Measurements from ENCODE around the gene SLC25A27. TPM values are rescaled to one million over a fixed set of nuclear protein-coding genes. Genes with fewer than 3 reads are reported as not detected.

SLC25A27 gene
- polyA plus RNA-seq, 2 of the 4 experiments (the other 2 are of a cell fraction), result 1.4 to 4.7 TPM

DNA sequence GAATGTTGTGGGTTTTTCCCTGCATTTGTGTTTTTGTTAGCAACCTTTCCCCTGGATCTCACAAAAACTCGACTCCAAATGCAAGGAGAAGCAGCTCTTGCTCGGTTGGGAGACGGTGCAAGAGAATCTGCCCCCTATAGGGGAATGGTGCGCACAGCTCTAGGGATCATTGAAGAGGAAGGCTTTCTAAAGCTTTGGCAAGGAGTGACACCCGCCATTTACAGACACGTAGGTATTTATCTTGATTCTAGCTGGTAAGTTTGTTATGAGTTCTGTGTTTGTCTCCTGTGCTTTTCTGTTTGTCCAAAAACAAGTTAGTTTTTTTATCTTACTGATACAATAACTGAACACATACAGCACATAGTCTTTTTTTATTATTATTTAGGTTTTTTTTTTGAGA is 3.0 kb downstream of the SLC25A27 start:
- ChIA-PET CTCF (interaction anchor here (0.6 to 2.0 kb wide), 5 partner anchors 8 to 907 kb away, joined by 3 to 6 read pairs (median 4); no protein-coding TSS in a partner anchor), POLR2A (no interaction called here)
- TF ChIP-seq, protein P1, sequence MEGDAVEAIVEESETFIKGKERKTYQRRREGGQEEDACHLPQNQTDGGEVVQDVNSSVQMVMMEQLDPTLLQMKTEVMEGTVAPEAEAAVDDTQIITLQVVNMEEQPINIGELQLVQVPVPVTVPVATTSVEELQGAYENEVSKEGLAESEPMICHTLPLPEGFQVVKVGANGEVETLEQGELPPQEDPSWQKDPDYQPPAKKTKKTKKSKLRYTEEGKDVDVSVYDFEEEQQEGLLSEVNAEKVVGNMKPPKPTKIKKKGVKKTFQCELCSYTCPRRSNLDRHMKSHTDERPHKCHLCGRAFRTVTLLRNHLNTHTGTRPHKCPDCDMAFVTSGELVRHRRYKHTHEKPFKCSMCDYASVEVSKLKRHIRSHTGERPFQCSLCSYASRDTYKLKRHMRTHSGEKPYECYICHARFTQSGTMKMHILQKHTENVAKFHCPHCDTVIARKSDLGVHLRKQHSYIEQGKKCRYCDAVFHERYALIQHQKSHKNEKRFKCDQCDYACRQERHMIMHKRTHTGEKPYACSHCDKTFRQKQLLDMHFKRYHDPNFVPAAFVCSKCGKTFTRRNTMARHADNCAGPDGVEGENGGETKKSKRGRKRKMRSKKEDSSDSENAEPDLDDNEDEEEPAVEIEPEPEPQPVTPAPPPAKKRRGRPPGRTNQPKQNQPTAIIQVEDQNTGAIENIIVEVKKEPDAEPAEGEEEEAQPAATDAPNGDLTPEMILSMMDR (IDR thresholded peaks at IDR 0.05), result peak; percentile 17; the same call in 1 of the 3 replicates
- no peak for TF ChIP-seq JUNB (IDR thresholded peaks at IDR 0.05)
- no peak overlapping the region for H3K27ac ChIP-seq
- FAIRE-seq (no peak), DNase-seq (ENCODE audit: low read depth in 1 of 2, low spot score in 1 of 2) (peak; percentile 5 to 37), ATAC-seq (no peak)
- H3K4me3 ChIP-seq, result no peak overlapping the region
- peaks cover 5% of the 10 kb centered on the region; the same call in 1 of the 3 replicates for H3K4me1 ChIP-seq
- H3K4me2 ChIP-seq, result no peak overlapping the region
- WGBS (ENCODE audit: missing lambda C conversion rate), result 53% methylated on average over 6 of the region's 6 CpGs
- no peaks in the 10 kb centered on the region for H3K9me3 ChIP-seq

DNA sequence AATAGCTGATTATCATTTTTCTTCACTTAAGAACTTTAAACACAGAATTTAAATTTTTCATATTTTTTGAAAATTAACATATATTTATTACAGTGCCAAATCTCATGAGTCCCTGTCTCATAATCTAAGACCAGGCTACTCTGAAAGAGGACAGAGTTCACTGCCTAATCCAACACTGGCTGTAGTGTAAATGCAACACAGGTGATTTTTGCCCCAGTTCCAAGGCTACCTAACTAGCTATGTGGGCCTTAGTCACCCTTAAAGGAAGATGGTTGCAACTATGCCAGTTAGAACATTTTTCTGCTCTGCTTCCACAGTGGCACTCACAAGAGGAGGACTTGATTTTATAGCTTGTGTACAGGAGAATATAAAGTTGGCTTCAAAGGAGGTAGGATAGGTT is 4.9 kb downstream of the SLC25A27 start:
- Histone ChIP-seq H3K4me3 (no peak overlapping the region), H3K4me2 (no peak overlapping the region), H3K9me3 (no peaks in the 10 kb centered on the region), H3K4me1 (no peaks in the 10 kb centered on the region), H3K27ac (no peak overlapping the region)
- POLR2A ChIA-PET, result no interaction called here
- ATAC-seq (no peak), DNase-seq (ENCODE audit: low read depth in 1 of 2, low spot score in 1 of 2) (no peak), FAIRE-seq (no peak)
- TF ChIP-seq CBX2 (IDR thresholded peaks at IDR 0.05; ENCODE audit: borderline replicate concordance, low read depth), result no peak
- no peak for TF ChIP-seq FOSB (CRISPR knock-in tag; IDR thresholded peaks at IDR 0.05)
- TF ChIP-seq, protein P2, sequence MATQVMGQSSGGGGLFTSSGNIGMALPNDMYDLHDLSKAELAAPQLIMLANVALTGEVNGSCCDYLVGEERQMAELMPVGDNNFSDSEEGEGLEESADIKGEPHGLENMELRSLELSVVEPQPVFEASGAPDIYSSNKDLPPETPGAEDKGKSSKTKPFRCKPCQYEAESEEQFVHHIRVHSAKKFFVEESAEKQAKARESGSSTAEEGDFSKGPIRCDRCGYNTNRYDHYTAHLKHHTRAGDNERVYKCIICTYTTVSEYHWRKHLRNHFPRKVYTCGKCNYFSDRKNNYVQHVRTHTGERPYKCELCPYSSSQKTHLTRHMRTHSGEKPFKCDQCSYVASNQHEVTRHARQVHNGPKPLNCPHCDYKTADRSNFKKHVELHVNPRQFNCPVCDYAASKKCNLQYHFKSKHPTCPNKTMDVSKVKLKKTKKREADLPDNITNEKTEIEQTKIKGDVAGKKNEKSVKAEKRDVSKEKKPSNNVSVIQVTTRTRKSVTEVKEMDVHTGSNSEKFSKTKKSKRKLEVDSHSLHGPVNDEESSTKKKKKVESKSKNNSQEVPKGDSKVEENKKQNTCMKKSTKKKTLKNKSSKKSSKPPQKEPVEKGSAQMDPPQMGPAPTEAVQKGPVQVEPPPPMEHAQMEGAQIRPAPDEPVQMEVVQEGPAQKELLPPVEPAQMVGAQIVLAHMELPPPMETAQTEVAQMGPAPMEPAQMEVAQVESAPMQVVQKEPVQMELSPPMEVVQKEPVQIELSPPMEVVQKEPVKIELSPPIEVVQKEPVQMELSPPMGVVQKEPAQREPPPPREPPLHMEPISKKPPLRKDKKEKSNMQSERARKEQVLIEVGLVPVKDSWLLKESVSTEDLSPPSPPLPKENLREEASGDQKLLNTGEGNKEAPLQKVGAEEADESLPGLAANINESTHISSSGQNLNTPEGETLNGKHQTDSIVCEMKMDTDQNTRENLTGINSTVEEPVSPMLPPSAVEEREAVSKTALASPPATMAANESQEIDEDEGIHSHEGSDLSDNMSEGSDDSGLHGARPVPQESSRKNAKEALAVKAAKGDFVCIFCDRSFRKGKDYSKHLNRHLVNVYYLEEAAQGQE (IDR thresholded peaks at IDR 0.05), result no peak
- no peak for TF ChIP-seq HOXB5 (CRISPR knock-in tag; IDR thresholded peaks at IDR 0.05)
- TF ChIP-seq MYC (IDR thresholded peaks at IDR 0.05; ENCODE audit: borderline replicate concordance, low read length), result no peak
- TF ChIP-seq CHD2 (IDR thresholded peaks at IDR 0.05; ENCODE audit: low read length, partially characterized antibody), result no peak
- no peak for TF ChIP-seq RFX5 (IDR thresholded peaks at IDR 0.05)
- TF ChIP-seq, protein P3, sequence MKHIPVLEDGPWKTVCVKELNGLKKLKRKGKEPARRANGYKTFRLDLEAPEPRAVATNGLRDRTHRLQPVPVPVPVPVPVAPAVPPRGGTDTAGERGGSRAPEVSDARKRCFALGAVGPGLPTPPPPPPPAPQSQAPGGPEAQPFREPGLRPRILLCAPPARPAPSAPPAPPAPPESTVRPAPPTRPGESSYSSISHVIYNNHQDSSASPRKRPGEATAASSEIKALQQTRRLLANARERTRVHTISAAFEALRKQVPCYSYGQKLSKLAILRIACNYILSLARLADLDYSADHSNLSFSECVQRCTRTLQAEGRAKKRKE (CRISPR knock-in tag; IDR thresholded peaks at IDR 0.05; ENCODE audit: low read depth), result no peak
- no peak for TF ChIP-seq TP53 (CRISPR knock-in tag; IDR thresholded peaks at IDR 0.05)
- TF ChIP-seq SREBF2 (IDR thresholded peaks at IDR 0.05), result no peak
- no peak for TF ChIP-seq RNF2 (IDR thresholded peaks at IDR 0.05; ENCODE audit: borderline replicate concordance, low read depth)
- TF ChIP-seq ZC3H11A (IDR thresholded peaks at IDR 0.05), result no peak
- TF ChIP-seq EHMT2 (IDR thresholded peaks at IDR 0.05; ENCODE audit: low read depth), result no peak
- CTCF ChIA-PET, result no interaction called here

DNA sequence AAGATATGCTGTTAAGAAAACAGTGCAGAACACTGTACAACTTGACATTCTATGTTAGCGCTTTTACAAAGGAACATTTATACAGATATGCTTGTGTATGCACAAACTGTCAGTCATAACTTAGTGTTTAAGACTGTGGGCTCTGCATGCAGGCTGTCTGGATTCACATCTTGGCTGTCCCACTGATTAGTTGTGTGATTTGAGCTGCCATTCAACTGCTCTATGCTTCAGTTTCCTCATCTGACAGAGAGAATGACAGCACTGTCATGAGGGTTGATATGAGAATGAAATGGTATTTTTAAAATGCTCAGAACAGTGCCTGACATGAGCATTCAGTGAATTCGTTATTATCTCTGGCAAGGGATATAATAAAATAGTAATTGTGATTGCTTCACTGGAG is 8.7 kb downstream of the SLC25A27 start:
- H3K4me1 ChIP-seq, result no peaks in the 10 kb centered on the region
- ATAC-seq (no peak), FAIRE-seq (no peak), DNase-seq (ENCODE audit: low read depth in 1 of 2, low spot score in 1 of 2) (no peak)
- ChIA-PET CTCF (no interaction called here), POLR2A (no interaction called here)
- no peak overlapping the region for H3K4me3 ChIP-seq
- WGBS (ENCODE audit: missing lambda C conversion rate), result 59% methylated on average over 2 of the region's 2 CpGs
- H3K4me2 ChIP-seq, result no peak overlapping the region
- H3K9me3 ChIP-seq, result no peaks in the 10 kb centered on the region
- H3K27ac ChIP-seq, result no peak overlapping the region
- TF ChIP-seq CHD4 (IDR thresholded peaks at IDR 0.05; ENCODE audit: borderline replicate concordance) (no peak), ZC3H11A (IDR thresholded peaks at IDR 0.05) (no peak), FOXS1 (CRISPR knock-in tag; IDR thresholded peaks at IDR 0.05) (no peak), EHF (CRISPR knock-in tag; IDR thresholded peaks at IDR 0.05) (no peak), NPAS2 (CRISPR knock-in tag; IDR thresholded peaks at IDR 0.05; ENCODE audit: borderline replicate concordance) (no peak), MYC (IDR thresholded peaks at IDR 0.05; ENCODE audit: borderline replicate concordance, low read length) (no peak), MAFK (IDR thresholded peaks at IDR 0.05; ENCODE audit: partially characterized antibody) (no peak), ZNF302 (CRISPR knock-in tag; IDR thresholded peaks at IDR 0.05) (no peak), ESRRA (IDR thresholded peaks at IDR 0.05; ENCODE audit: borderline replicate concordance, low read length) (no peak)
- TF ChIP-seq, protein P4, sequence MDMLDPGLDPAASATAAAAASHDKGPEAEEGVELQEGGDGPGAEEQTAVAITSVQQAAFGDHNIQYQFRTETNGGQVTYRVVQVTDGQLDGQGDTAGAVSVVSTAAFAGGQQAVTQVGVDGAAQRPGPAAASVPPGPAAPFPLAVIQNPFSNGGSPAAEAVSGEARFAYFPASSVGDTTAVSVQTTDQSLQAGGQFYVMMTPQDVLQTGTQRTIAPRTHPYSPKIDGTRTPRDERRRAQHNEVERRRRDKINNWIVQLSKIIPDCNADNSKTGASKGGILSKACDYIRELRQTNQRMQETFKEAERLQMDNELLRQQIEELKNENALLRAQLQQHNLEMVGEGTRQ (IDR thresholded peaks at IDR 0.05), result no peak
- TF ChIP-seq, protein P5, sequence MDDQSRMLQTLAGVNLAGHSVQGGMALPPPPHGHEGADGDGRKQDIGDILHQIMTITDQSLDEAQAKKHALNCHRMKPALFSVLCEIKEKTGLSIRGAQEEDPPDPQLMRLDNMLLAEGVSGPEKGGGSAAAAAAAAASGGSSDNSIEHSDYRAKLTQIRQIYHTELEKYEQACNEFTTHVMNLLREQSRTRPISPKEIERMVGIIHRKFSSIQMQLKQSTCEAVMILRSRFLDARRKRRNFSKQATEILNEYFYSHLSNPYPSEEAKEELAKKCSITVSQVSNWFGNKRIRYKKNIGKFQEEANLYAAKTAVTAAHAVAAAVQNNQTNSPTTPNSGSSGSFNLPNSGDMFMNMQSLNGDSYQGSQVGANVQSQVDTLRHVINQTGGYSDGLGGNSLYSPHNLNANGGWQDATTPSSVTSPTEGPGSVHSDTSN (IDR thresholded peaks at IDR 0.05), result no peak
- TF ChIP-seq, protein P6, sequence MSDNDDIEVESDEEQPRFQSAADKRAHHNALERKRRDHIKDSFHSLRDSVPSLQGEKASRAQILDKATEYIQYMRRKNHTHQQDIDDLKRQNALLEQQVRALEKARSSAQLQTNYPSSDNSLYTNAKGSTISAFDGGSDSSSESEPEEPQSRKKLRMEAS (IDR thresholded peaks at IDR 0.05), result no peak
- TF ChIP-seq, protein P3 (CRISPR knock-in tag; IDR thresholded peaks at IDR 0.05; ENCODE audit: low read depth), result no peak
